NOMO-1 treated with dmso at 0.1 percent for 144 hours (cell line): ENCODE measurements around the gene SMCO3.

ENCODE experiments used
- DNase-seq: peaks from one replicate; lab custom pipeline; 2025; ENCODE audit not compliant: unreplicated experiment; lab: John Stamatoyannopoulos, UW

The SMCO3 gene

DNA sequence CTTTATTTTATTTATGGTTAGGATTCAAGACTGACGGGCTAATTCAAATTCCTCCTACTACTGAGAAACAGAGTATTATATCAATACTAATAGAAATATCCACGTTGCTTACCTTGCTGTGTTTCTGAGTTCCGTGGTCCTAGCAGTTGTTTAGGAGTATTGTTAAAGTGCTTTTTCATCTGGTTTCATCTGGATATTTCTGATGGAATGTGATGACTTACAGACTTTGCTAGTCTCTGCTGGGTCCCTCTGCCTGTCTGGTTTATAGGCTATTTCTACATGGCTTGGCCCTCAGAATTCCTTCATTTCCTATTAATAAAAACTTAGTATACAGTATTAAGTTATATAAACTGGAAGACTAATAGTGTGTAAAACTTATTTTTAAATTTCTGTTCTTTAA, at the start of gene SMCO3:
TSS of gene SMCO3 (minus strand) at position 169 of the 400 bp plus-strand sequence. CDS start 7,502 bp downstream, outside the sequence.
- no peak for DNase-seq

DNA sequence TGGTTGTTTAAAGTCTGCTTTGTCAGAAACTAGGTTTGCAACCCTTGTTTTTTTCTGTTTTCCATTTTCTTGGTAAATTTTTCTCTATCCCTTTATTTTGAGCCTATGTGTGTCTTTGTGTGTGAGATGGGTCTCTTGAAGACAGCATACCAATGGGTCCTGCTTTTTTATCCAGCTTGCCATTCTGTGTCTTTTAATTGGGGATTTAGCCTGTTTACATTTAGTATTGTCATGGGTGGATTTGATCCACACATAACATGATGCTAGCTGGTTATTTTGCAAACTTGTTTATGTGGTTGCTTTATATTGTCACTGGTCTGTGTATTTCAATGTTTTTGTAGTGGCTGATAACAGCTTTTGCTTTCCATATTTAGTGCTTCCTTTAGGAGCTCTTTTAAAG, 46.5 kb upstream of the SMCO3 start:
- no peak for DNase-seq

DNA sequence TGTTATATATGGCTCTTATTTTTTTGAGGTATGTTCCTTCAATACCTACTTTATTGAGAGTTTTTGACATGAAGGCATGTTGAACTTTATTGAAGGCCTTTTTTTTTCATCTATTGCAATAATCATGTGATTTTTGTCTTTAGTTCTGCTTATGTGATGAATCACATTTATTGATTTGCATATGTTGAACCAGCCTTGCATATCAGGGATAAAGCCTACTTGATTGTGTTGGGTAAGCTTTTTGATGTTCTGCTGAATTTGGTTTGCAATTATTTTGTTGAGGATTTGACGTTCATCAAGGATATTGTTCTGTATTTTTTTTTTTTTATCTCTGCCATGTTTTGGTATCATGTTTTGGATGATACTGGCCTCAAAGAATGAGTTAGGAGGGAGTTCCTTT, 44.5 kb upstream of the SMCO3 start:
- DNase-seq = no peak

DNA sequence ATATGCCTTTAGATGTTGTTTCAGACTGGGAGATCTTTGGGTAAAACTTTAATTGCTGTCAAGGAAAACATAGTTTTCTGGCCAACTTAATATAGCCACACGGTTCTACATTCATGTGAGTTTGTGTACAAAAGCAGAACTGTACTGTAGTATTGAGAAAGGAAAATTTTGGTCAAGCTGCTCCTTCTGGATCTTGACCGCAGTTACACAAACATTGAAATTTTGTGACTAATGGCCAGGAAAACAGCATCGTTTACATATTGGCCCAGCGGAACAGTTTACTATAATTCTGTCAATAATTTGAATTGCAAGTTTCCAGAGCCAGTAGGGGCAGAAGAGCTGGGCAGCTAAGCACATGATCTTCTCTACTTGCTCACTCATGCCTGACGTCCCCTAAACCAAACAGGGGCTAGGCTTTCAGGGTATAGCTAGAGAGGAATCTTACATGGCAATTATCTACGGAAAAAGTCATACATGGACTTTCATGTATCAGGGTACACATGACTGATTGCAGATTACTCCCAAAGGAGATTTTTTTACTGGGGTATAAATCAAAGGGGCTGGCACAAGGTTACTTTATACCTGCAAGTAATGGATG, 40.7 kb upstream of the SMCO3 start:
- no peak for DNase-seq

DNA sequence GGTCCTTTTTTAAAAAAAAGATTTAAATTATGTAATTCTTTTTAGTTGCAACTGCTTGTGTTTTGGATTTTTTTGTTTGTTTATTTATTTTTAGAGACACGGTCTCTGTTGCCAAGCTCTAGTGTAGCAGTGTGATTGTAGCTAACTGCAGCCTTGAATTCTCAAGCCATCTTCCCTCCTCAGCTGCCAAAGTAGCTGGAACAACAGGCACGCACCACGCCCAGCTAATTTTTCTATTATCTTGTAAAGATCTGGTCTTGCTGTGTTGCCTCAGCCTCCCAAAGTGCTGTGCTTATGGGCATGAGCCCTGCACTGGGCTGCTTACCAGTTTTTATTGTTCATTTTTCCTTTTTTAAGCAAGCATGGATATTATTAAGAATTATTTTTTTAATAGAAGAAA, 40.0 kb upstream of the SMCO3 start:
- DNase-seq = no peak

DNA sequence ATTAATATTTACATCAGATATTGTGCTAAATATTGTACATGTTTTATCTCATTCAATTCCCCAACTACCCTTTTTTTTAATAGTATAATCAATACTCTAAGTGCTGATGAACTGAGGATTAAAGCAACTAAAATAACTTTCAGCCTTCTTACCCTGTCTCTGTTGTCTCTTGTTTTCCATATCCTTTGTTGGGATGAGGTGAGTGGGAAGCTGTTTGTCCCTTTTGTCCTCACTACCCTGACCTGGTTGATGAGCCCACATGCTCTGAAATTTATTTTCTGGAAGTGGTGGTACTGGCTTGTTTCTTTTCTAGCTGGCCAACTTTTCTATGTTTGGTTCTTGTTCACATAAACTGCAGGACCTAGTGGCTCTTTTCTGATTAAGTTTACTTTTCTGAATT, 38.9 kb upstream of the SMCO3 start:
- DNase-seq = no peak

DNA sequence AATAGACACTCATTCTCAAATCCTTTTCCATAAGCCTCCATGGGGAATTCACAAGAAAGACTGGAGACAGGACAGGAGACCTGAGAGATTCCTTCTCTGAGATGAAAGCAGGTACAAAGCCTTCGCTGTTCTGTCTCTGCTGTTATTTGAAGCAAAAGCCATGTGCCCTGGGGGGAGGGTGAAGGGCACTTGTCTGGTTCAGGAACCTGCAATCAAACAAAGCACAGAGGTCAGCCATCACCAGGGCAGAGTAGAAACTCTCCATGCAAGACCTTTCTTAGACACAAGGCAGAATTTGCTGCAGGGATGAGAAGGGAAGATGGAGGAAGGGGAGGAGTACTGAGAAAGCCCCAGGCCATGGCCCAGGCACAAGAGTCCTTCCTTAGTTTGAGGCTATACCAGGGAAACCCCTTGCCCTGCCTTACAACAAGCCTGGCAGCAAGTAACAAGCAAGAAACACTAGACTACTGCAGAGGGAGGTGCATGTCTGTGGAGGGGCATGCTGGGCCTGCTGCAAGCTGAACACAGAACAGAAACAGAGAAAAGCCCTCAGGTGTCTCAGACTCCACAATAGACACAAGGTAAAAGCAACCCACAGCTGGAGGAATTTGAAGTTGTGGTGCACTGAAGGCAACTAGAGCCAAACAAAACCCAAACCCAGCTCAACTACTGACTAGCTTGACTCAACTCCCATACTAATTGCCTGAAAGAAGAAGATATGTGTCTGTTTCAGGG, 37.1 kb upstream of the SMCO3 start:
- no peak for DNase-seq

DNA sequence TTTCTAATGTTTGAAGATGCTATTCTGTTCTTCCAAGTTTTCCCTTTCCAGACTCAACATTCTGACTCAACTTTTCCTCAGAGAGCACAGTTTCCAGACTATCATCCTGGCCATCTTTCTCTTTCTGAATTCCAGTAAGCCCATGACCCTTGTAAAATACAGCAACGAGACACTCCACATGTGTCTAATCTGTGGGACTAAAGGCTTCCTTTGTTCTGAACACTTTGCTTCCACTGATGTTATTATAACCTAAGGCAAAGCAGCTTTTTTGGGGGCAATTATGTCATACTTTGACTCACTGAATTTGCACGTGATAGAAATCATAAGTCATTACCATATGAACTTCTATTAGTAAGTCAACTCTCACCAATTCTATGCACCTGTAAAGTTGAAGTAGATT, 35.7 kb upstream of the SMCO3 start:
- DNase-seq = no peak

DNA sequence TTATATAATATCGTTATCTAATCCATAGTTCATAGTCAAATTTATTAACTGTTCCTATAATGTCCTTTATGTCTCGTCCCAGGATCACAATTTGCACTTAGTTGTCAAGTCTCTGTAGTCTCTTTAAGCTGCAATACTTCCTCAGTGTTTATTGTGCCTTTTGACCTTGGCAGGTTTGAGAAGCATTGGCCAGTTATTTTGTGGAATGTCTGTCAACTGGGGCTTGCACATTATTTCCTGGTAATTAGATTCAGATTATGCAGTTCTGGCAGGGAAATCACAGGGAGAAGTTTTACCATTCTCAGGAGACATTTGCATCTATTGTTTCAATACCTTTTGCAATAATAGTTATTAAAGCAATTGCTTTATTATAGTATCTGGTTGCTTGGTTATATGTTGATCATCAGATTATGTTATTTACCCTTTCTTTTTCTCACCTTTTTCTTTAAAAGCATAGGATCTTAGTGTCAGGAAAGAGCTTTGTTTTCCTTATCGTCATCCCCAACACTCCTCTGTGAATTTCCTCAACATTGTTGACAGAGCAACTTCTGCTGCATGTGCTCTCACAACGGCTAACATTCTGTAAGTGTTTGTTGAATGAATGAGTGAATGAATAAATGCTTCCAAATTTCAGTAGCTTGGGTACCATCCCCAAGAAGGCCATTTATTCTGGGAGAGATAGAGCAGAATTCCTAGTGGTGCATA, 33.0 kb upstream of the SMCO3 start:
- DNase-seq = no peak

DNA sequence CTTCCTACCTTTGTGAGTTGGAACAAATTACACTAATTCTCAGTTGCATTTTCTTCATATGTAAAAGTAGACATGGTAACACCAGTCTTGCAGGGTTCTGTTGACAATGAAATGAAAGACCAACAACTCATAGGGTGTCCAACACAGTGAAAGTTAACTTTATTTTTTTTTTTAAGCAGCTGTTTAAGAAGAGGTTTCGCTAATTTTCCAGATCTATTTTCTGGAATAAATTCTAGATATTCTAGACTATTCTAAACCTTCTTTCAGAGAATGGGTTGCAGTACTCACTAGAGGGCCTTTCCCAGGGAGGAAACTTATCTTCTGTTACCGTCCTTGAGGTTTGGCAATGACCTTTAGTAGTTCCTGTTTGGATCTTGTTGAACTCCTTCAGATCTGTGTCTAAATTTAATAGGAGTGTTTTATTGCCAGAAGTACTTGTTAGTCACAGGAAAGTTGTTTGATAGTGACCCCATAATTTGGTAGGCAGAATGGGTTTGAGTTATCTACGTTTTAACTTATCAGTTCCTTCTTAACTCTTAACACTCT, 32.1 kb upstream of the SMCO3 start:
- no peak for DNase-seq

DNA sequence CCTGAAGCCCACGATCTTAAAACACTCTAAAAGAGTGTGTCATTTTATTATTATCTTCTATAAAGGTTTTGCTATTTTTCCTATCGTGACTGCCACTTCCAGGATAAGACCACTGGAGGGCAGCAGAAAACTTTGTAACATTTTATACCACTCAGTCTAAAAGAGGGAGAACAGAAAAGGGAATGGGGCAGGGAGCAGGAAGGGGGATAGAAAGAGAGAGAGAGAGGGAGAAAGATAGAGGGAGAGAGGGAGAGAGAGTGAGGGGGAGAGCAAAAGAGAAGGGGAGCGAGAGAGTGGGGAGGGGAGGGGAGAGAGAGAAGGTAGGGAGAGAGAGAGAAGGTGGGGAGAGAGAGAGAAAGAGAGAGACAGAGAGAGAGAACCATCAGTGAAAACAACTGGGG, 31.4 kb upstream of the SMCO3 start:
- no peak for DNase-seq

DNA sequence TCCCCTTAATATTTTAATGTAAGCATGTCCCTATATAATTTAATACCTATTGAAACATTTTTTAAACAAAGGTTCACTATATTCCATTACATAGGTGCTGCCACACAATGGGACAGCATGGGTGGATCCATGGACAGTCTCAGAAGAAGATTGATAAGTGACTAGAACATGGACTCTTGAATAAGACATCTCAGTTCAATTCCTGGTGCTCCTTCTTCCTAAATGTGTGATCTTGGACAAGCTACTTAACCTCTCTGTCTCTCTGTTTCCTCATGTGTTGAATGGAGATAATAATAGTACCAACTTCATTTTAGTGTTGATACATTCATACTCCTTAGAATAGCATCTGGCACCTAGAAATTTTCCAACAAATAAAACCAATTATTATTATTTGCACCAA, 30.4 kb upstream of the SMCO3 start:
- DNase-seq = no peak

DNA sequence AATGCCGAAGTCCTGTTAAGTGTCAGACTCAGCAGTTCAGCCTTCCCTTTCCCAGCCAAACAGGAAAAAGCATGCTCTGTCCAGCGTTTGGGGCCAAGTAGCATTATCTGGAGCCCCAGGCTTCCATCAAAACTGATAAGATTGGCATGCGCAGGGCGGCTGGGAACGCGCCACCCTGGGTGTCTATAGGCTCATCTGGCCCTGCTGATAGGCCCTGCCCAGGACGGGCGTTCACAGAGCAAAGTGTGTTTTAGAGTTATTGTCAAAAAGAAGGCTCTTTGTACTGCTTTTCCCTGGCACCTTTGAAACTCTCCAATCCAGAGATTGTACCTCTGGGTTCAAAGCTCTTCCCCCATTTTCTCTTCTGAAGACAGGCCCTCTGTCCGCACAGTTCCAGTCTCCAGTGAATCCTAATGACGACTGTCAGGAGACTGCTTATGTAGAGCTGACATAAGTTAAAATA, 29.5 kb upstream of the SMCO3 start, which contains the start of gene ART4:
TSS of gene ART4 (minus strand) at position 102 of the 463 bp plus-strand sequence. CDS start 413 bp downstream, outside the sequence.
- DNase-seq = no peak

DNA sequence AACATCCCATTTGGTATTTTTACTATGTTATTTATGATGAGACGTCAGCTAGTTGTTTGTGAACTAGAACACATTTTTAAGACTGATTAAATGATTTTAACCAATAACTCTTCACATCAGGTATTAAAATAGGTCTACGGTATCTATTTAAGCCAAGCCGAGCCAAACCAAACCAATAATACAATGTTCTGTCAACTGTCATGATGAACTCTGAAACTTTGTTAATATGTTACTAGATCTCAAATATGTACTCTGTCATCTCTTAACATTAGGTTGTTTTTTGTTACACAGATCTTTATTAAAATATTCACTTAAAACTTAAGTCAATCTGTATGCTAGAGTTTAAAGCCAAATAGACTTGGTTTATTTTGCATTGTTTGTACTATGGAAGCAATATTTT, 28.3 kb upstream of the SMCO3 start:
- no peak for DNase-seq

DNA sequence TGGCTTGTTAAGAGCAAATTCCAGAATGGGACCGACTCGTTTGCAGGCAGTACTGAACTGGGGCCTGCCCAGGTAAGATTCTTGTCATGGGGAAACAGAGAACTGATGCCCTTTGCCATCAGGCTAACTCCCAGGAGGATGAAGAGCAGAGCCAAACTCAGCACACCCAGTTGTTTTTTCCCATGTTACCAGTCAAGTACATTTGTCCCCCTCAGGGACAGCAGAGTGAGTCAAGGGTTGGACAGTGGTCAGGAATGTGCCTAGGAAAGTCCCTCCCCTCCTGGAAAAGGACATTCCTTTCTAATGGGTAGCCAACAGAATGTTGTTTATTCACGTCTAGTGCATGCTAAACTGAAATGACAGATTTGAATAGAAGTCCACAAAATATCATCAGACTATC, 27.8 kb upstream of the SMCO3 start:
- DNase-seq = no peak

DNA sequence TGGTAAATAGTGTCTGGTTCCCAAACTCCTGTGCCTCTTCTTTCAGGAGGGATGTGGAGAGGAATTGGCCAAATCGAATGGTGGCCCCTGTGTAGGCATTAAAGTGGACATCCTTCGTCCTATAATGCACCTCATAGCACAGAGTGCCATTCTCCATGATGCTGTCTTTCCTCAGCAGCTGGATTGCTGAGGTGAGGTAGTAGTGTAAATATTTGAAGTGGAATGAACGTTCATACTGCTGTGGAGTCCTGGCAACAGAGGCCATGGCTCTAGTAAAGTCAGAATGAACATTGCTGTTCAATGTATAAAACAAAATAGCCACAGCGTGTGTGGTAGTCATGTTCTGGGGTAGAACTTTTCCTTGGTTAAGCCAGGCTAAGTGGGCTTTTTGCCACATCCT, 26.6 kb upstream of the SMCO3 start:
- no peak for DNase-seq

DNA sequence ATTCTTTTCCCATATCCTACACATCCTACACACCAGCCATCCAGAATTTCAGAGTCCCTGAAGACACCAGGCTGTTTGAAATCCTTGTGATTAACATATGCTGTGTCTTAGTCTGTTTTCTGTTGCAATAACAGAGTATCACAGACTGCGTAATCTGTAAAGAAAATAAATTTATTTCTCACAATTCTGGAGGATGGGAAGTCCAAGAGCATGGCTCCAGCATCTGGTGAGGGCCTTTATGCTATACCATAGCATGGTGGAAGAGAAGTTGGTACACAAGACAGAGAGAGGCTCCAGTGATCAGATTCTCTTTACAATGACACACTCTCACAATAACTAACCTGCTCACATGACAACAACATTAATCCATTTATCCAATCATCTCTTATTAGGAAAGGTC, 25.3 kb upstream of the SMCO3 start:
- no peak for DNase-seq

DNA sequence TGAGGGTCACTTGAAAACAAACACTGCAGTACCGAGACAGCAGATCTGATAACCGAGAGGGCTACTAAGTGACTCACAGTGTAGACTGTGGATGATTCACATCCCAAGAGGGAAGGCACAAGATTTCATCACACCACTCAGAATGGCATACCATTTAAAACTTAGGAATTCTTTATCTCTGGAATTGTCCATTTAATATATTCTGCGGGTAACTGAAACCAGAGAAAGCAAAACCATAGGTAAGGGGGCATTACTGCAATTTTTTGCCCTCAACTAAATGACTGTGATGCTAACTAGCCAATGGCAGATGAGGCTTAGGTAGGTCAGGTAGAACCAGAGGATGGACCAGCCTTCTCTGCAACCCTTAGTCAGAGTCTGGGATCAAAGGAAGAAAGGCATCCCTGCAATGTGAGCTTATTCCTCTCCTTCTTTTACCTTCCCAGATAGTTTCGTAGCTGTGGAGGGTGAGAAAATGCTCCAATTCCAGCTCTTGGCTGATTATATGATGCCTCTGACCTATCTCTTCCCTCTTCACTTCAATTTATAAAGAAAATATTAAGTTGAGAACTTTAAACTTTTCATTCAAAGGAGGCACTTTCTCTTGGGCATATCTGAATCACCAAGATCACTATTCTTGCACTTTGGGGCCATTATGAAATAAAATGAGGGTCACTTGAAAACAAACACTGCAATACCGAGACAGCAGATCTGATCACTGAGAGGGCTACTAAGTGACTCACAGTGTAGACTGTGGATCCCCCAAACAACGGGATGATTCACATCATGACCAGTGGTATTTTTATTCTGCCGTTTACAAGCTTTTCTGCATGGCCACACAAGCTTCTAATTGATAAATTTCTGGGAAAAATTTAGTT, 22.6 kb upstream of the SMCO3 start:
- DNase-seq = no peak

DNA sequence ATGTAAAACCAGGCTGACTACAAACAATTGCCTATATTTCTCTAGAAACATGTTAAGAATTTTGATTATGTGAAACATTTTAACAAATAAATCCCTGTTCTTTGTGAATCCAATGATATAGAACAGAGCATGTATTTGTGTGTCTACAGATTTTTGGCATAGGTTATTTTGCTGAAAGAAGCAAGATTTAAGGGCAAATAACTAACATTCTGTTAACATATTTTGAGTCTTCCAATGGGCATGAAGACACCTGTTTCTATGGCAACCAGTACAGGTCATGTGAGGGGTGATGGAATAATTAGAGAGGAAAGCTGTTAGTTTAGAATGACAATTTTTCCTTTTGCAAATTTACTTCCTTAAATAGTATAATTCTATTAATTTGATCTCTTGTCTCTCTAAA, 20.5 kb upstream of the SMCO3 start:
- DNase-seq = no peak

DNA sequence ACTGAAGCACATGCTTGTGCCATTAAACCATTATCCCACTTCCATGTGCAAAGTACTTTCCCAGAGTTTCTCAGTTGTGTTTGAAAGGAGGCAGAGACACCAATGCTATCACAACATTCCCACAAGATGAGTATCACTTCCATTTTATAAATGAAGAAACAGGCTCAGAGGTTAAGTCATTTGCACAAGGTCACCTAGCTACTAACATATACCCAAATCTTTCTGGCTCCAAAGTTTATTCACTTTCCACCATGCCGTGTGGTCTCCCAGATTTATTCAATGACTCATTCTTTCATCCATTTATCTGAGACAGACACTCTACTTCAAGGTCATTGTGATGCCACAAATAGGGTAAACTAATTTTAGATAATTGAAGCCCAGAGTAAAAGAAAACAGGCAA, 20.0 kb upstream of the SMCO3 start:
- no peak for DNase-seq

DNA sequence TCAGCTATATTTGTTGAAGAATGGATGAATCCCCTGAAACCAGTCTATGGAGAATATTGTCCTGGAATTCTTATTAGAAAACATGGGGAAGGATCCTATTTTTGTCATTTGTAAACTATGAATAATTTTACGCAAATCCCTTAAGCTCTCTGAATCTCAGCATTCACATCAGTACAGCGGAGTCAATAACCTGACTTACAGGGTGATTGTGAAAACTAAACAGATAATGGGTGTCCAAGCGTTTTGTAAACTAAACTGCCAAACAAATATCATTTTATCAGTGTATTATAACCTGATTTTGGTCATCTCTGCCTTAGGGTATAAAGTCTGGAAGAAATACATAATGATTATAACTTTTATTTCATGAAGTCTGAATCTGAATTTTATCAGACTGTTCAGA, 19.4 kb upstream of the SMCO3 start:
- DNase-seq = no peak
